HG02798 (cell line): Measurements from ENCODE around the gene MESP1.

Experiments
- ATAC-seq: cut with Tn5 transposase; IDR thresholded peaks from one replicate; pipeline ENCODE4 v1.9.1; 2021; ENCODE audit warnings: mild to moderate bottlenecking; ENCODE audit not compliant: unreplicated experiment, poor library complexity

The MESP1 gene

GRCh38 chr15:89781891-89782618 is 31.0 kb upstream of the MESP1 start:
- ATAC-seq, result peak; percentile 37

- peak; percentile 31 for ATAC-seq
Measured at GRCh38 chr15:89781055-89781454, 30.0 kb upstream of the MESP1 start.

- no peak for ATAC-seq
Measured at GRCh38 chr15:89780601-89781000, 29.6 kb upstream of the MESP1 start.

- ATAC-seq, result no peak
Measured at GRCh38 chr15:89778861-89779260, 27.8 kb upstream of the MESP1 start.

GRCh38 chr15:89777782-89778380 is 26.8 kb upstream of the MESP1 start:
- no peak for ATAC-seq

- ATAC-seq, result no peak
Measured at GRCh38 chr15:89777073-89777751, 26.2 kb upstream of the MESP1 start.

GRCh38 chr15:89776274-89777072 is 25.4 kb upstream of the MESP1 start, which contains the start of gene MESP2:
Gene MESP2 (plus strand): TSS chr15:89776332. CDS start chr15:89776358, 26 bp downstream.
- ATAC-seq, result peak; percentile 76

GRCh38 chr15:89775815-89776214 is 24.8 kb upstream of the MESP1 start:
- no peak for ATAC-seq

GRCh38 chr15:89774492-89774891 is 23.4 kb upstream of the MESP1 start:
- ATAC-seq, result no peak

- no peak for ATAC-seq
Measured at GRCh38 chr15:89772932-89773583, 22.0 kb upstream of the MESP1 start.

- no peak for ATAC-seq
Measured at GRCh38 chr15:89770041-89770440, 19.0 kb upstream of the MESP1 start.

GRCh38 chr15:89769366-89769765 is 18.3 kb upstream of the MESP1 start:
- ATAC-seq, result no peak

- no peak for ATAC-seq
Measured at GRCh38 chr15:89768071-89768500, 17.0 kb upstream of the MESP1 start.

GRCh38 chr15:89767411-89767915 is 16.4 kb upstream of the MESP1 start:
- no peak for ATAC-seq

GRCh38 chr15:89766357-89767311 is 15.6 kb upstream of the MESP1 start:
- no peak for ATAC-seq

GRCh38 chr15:89765694-89766093 is 14.6 kb upstream of the MESP1 start:
- ATAC-seq, result no peak

- no peak for ATAC-seq
Measured at GRCh38 chr15:89761929-89762328, 10.9 kb upstream of the MESP1 start.

GRCh38 chr15:89761009-89761831 is 10.2 kb upstream of the MESP1 start:
- ATAC-seq, result peak; percentile 76
